IMR-90 (cell line): ENCODE measurements around the gene WDR1. TPM values are rescaled to one million over a fixed set of nuclear protein-coding genes. Genes with fewer than 3 reads are reported as not detected.

Source experiments
- ATAC-seq: fragments of 200-7000 bp; cut with Tn5 transposase; 2 replicates; pipeline ENCODE4 v1.9.1; 2020; ENCODE audit warnings: low read depth, mild to moderate bottlenecking, moderate library complexity
- BruUV-seq: library from RNA; stranded (reverse); fragments of 400-500 nt; replicated peaks from 2 replicates; lab custom pipeline; 2021; lab: Mats Ljungman, UMichigan
- CTCF ChIA-PET: fragments of 300-600 bp; formaldehyde crosslinking; extraction: SDS; loops from one replicate; lab custom pipeline; 2021; ENCODE audit warnings: antibody characterized with exemption; lab: Yijun Ruan, JAX
- POLR2A ChIA-PET: fragments of 300-600 bp; sonication (Branson Sonifier 250); formaldehyde crosslinking; loops from one replicate; lab custom pipeline; 2022; ENCODE audit warnings: antibody characterized with exemption; ENCODE audit not compliant: unreplicated experiment; lab: Charles Lee
- DNase-seq: peaks from one replicate; pipeline ENCODE4 v3.0.0; 2013
- H2AFZ ChIP-seq: replicated peaks from 2 replicates; pipeline ENCODE3; 2013; ENCODE audit warnings: low read length, mild to moderate bottlenecking; ENCODE audit not compliant: poor library complexity
- H2AK5ac ChIP-seq: 2 replicates; pipeline ENCODE4 v1.6.1; 2013; ENCODE audit warnings: low read depth, low read length, inconsistent platforms
- H2AK9ac ChIP-seq: replicated peaks from 2 replicates; pipeline ENCODE3; 2013; ENCODE audit warnings: mild to moderate bottlenecking, low read depth, low read length, moderate library complexity; ENCODE audit not compliant: poor library complexity
- H2BK120ac ChIP-seq: 2 replicates; pipeline ENCODE4 v1.6.1; 2013; ENCODE audit warnings: low read depth, low read length, inconsistent platforms
- H2BK15ac ChIP-seq: 3 replicates; pipeline ENCODE4 v1.6.1; 2013; ENCODE audit warnings: low read depth, low read length, inconsistent platforms
- H2BK20ac ChIP-seq: 2 replicates; pipeline ENCODE4 v1.6.1; 2013; ENCODE audit warnings: low read depth, mild to moderate bottlenecking, inconsistent platforms, low read length, moderate library complexity
- H2BK5ac ChIP-seq: 2 replicates; pipeline ENCODE4 v1.6.1; 2013; ENCODE audit warnings: mild to moderate bottlenecking, low read depth, low read length, inconsistent platforms; ENCODE audit not compliant: poor library complexity, severe bottlenecking
- H3K14ac ChIP-seq: replicated peaks from 2 replicates; pipeline ENCODE4 v1.6.1; 2013; ENCODE audit warnings: low read depth, low read length, inconsistent platforms
- H3K18ac ChIP-seq: 2 replicates; pipeline ENCODE4 v1.6.1; 2013; ENCODE audit warnings: low read depth, low read length, control low read depth
- H3K23ac ChIP-seq: 2 replicates; pipeline ENCODE4 v1.6.1; 2013; ENCODE audit warnings: low read depth, low read length, inconsistent platforms
- H3K27ac ChIP-seq: 2 replicates; pipeline ENCODE4 v1.5.1; 2013; ENCODE audit warnings: mild to moderate bottlenecking, control low read depth, low read length; ENCODE audit not compliant: insufficient read depth
- H3K27me3 ChIP-seq: 2 replicates; pipeline ENCODE4 v1.6.1; 2013; ENCODE audit warnings: low read length; ENCODE audit not compliant: control insufficient read depth, insufficient read depth
- H3K36me3 ChIP-seq: 2 replicates; pipeline ENCODE4 v1.6.1; 2013; ENCODE audit warnings: low read length, mixed read lengths; ENCODE audit not compliant: control insufficient read depth, insufficient read depth
- H3K4ac ChIP-seq: 2 replicates; pipeline ENCODE4 v1.6.1; 2013; ENCODE audit warnings: low read depth, low read length, inconsistent platforms
- H3K4me1 ChIP-seq: 2 replicates; pipeline ENCODE4 v1.6.1; 2013; ENCODE audit warnings: low read length, mixed read lengths; ENCODE audit not compliant: control insufficient read depth, insufficient read depth
- H3K4me2 ChIP-seq: 2 replicates; pipeline ENCODE4 v1.6.1; 2013; ENCODE audit warnings: low read depth, mild to moderate bottlenecking, control low read depth, low read length, moderate library complexity
- H3K4me3 ChIP-seq: 2 replicates; pipeline ENCODE4 v1.5.1; 2013; ENCODE audit warnings: low read depth, mild to moderate bottlenecking, control low read depth, low read length, moderate library complexity; ENCODE audit not compliant: insufficient read depth
- H3K56ac ChIP-seq: 2 replicates; pipeline ENCODE4 v1.6.1; 2013; ENCODE audit warnings: low read length, inconsistent platforms; ENCODE audit not compliant: insufficient read depth; ENCODE audit errors: extremely low read depth
- H3K79me1 ChIP-seq, 2 experiments: 2 replicates each; pipeline ENCODE4 v1.6.1; 2013; ENCODE audit warnings: low read length in 2 of 2, inconsistent platforms in 1 of 2, low read depth in 1 of 2
- H3K9ac ChIP-seq: 2 replicates; pipeline ENCODE4 v1.6.1; 2013; ENCODE audit warnings: low read depth, low read length, control low read depth
- H3K9me1 ChIP-seq: 2 replicates; pipeline ENCODE4 v1.6.1; 2013; ENCODE audit warnings: low read length, inconsistent platforms; ENCODE audit not compliant: insufficient read depth
- H3K9me3 ChIP-seq: 2 replicates; pipeline ENCODE4 v1.6.1; 2013; ENCODE audit warnings: low read length; ENCODE audit not compliant: control insufficient read depth, insufficient read depth
- H4K20me1 ChIP-seq: 2 replicates; pipeline ENCODE4 v1.6.1; 2013; ENCODE audit warnings: low read length, inconsistent platforms; ENCODE audit not compliant: insufficient read depth
- H4K5ac ChIP-seq: 2 replicates; pipeline ENCODE4 v1.6.1; 2013; ENCODE audit warnings: mild to moderate bottlenecking, low read depth, low read length, control low read depth
- H4K8ac ChIP-seq, 2 experiments: 2 replicates each; pipeline ENCODE4 v1.6.1; 2013; ENCODE audit warnings: low read depth in 2 of 2, low read length in 2 of 2, control low read depth in 1 of 2, inconsistent platforms in 1 of 2
- H4K91ac ChIP-seq: 2 replicates; pipeline ENCODE4 v1.6.1; 2013; ENCODE audit warnings: low read depth, low read length, inconsistent platforms; ENCODE audit not compliant: insufficient read depth
- CEBPB ChIP-seq: IDR thresholded peaks from 2 replicates; pipeline ENCODE4 v1.6.1; 2012; ENCODE audit warnings: low read depth, low read length, improper control_type of control experiment
- CTCF ChIP-seq: conservative IDR thresholded peaks from 2 replicates; pipeline ENCODE4 v1.5.1; 2012; ENCODE audit warnings: mild to moderate bottlenecking, low read depth, low read length, improper control_type of control experiment
- ELK1 ChIP-seq: fragments of 150-350 bp; IDR thresholded peaks from 2 replicates; pipeline ENCODE4 v1.6.1; 2016; ENCODE audit warnings: low read depth, mild to moderate bottlenecking, low read length, moderate library complexity, borderline replicate concordance
- FOS ChIP-seq: fragments of 150-350 bp; IDR thresholded peaks from 2 replicates; pipeline ENCODE4 v1.6.1; 2016; ENCODE audit warnings: low read depth, low read length
- MAZ ChIP-seq: IDR thresholded peaks from 2 replicates; pipeline ENCODE4 v1.6.1; 2012; ENCODE audit warnings: low read depth, mild to moderate bottlenecking, low read length, improper control_type of control experiment, moderate library complexity, borderline replicate concordance
- MXI1 ChIP-seq: IDR thresholded peaks from 2 replicates; pipeline ENCODE4 v1.6.1; 2012; ENCODE audit warnings: low read depth, mild to moderate bottlenecking, low read length, moderate library complexity, borderline replicate concordance
- NFE2L2 ChIP-seq: fragments of 150-350 bp; IDR thresholded peaks from 2 replicates; pipeline ENCODE4 v1.6.1; 2016; ENCODE audit warnings: low read depth, mild to moderate bottlenecking, low read length
- POLR2A ChIP-seq: IDR thresholded peaks from 2 replicates; pipeline ENCODE4 v1.6.1; 2012; ENCODE audit warnings: mild to moderate bottlenecking, low read depth, low read length
- RAD21 ChIP-seq: IDR thresholded peaks from 2 replicates; pipeline ENCODE4 v1.6.1; 2012; ENCODE audit warnings: low read length, improper control_type of control experiment
- RCOR1 ChIP-seq: IDR thresholded peaks from 2 replicates; pipeline ENCODE4 v1.6.1; 2012; ENCODE audit warnings: mild to moderate bottlenecking, low read length, improper control_type of control experiment; ENCODE audit not compliant: insufficient replicate concordance
- RFX5 ChIP-seq: IDR thresholded peaks from 2 replicates; pipeline ENCODE4 v1.8.0; 2012; ENCODE audit warnings: low read depth, mild to moderate bottlenecking, low read length, moderate library complexity
- SMC3 ChIP-seq: fragments of 150-350 bp; IDR thresholded peaks from 2 replicates; pipeline ENCODE4 v1.6.1; 2016; ENCODE audit warnings: low read depth, mild to moderate bottlenecking, antibody characterized with exemption, low read length, moderate library complexity
- USF2 ChIP-seq: fragments of 150-350 bp; IDR thresholded peaks from 2 replicates; pipeline ENCODE4 v1.6.1; 2017; ENCODE audit warnings: mild to moderate bottlenecking, antibody characterized with exemption, low read length, low read depth
- WGBS, 2 experiments: methylation state at CpG; one replicate each; pipeline versions ENCODE4 v1.1.5 to v1.1.7; 2013; ENCODE audit warnings: missing lambda C conversion rate in 2 of 2; ENCODE audit not compliant: insufficient read length in 1 of 2; ENCODE audit errors: extremely low coverage in 2 of 2; 5-methylcytosine and 5-hydroxymethylcytosine counted together
- dilution Hi-C: fragments of 300-500 bp; cut with HindIII; formaldehyde crosslinking; loops from one replicate; pipeline ENCODE4 v1.14.3; 2018; ENCODE audit warnings: low sequenced_read_pairs; ENCODE audit not compliant: unreplicated experiment
- in situ Hi-C: fragments of 300-500 bp; cut with MboI; formaldehyde crosslinking; loops from 3 replicates; pipeline ENCODE4 v1.14.3; 2019; ENCODE audit warnings: low sequenced_read_pairs, inconsistent platforms, mixed read lengths
- intact Hi-C: fragments of 100-400 bp; cut with micrococcal nuclease; formaldehyde crosslinking; loops from 2 replicates; pipeline ENCODE4 v1.10.0; 2022
- polyA plus RNA-seq, 3 experiments: library from polyadenylated mRNA; depleted of rRNA; stranded (reverse); fragments of >200 nt; gene quantifications; 2 replicates each; pipeline ENCODE4 v1.2.3, GENCODE V29; 2012; ENCODE audit warnings: low replicate concordance in 1 of 3
- total RNA-seq: library from RNA; depleted of rRNA; stranded (reverse); fragments of >200 nt; gene quantifications from 2 replicates; pipeline ENCODE4 v1.2.3, GENCODE V29; 2012

WDR1 gene
- total and polyA plus RNA-seq, 2 of the 4 experiments (the other 2 are of a cell fraction): 725 to 992 TPM

GRCh38 chr4:10083331-10083771 is 33.2 kb downstream of the WDR1 start:
- no peak overlapping the region for H4K91ac ChIP-seq
- no peaks in the 10 kb centered on the region for H3K27me3 ChIP-seq
- H3K4ac ChIP-seq: no peak overlapping the region
- BruUV-seq: no TSS peak
- no peak for DNase-seq
- no peak overlapping the region for H2BK15ac ChIP-seq
- H3K79me1 ChIP-seq: peaks cover 44 to 84% of the 10 kb centered on the region in 2 experiments
- no peak overlapping the region for H2BK120ac ChIP-seq
- H2BK20ac ChIP-seq: no peak overlapping the region
- no peak for ATAC-seq
- TF ChIP-seq FOS (no peak), SMC3 (no peak), RAD21 (no peak), CTCF (no peak), RCOR1 (no peak), MXI1 (no peak), USF2 (no peak), CEBPB (no peak), POLR2A (no peak), MAZ (no peak), RFX5 (no peak), NFE2L2 (no peak), ELK1 (no peak)
- no peak overlapping the region for H3K9ac ChIP-seq
- H3K9me1 ChIP-seq: no peaks in the 10 kb centered on the region
- H4K8ac ChIP-seq: no peak overlapping the region
- in situ Hi-C loops (loop anchor here (25.0 kb wide), 2 partner anchors 104 to 1646 kb away; partner anchors contain the start of genes ACOX3 and TRMT44), intact Hi-C loops (no loop called here), dilution Hi-C loops (no loop called here)
- H2AK5ac ChIP-seq: no peak overlapping the region
- H3K56ac ChIP-seq: no peak overlapping the region
- no peak overlapping the region for H3K18ac ChIP-seq
- no peak overlapping the region for H4K5ac ChIP-seq
- H3K4me2 ChIP-seq: no peak overlapping the region
- H2BK5ac ChIP-seq: no peak overlapping the region
- no peak overlapping the region for H3K27ac ChIP-seq
- H2AK9ac ChIP-seq: no peak overlapping the region
- peaks cover 96% of the 10 kb centered on the region for H3K36me3 ChIP-seq
- H3K4me1 ChIP-seq: no peaks in the 10 kb centered on the region
- WGBS, 2 experiments: 100% methylated on average over 1 of the region's 12 CpGs; no CpG with 5 or more reads in 1 of the 2 experiments
- H3K23ac ChIP-seq: no peak overlapping the region
- no peak overlapping the region for H3K4me3 ChIP-seq
- no peak overlapping the region for H2AFZ ChIP-seq
- ChIA-PET CTCF (no interaction called here), POLR2A (no interaction called here)
- no peaks in the 10 kb centered on the region for H3K9me3 ChIP-seq
- peaks cover 88% of the 10 kb centered on the region for H4K20me1 ChIP-seq
- H3K14ac ChIP-seq: no peak overlapping the region
